22Rv1 (cell line): ENCODE measurements around the gene CNTFR.

ENCODE experiments used
- ZFX ChIP-seq: fragments of 450-650 bp; IDR thresholded peaks from 2 replicates; pipeline ENCODE4 v1.6.1; 2017; ENCODE audit warnings: antibody characterized with exemption, borderline replicate concordance
- TF ChIP-seq, protein P1 (sequence below): fragments of 450-650 bp; IDR thresholded peaks from 2 replicates; pipeline ENCODE4 v1.5.1; 2017; ENCODE audit warnings: mild to moderate bottlenecking

DNA sequence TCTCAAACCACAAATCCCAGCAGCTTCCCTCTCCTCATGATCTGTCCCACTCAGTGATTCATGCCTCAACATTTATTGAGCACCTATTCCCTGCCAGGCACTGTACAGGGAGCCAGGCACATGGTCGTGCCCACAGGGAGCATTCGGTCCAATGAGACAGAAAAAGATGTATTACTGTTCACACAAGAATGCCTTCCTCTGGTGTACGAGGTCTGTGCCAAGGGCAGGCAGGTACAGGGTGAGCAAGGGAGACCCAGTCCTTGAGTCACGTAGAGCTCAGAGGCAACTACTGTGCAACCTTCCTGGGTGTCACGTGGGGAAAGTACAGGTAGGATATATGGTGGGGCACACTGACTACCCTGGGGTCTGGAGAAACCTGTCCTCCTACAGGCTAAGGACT lies 4.6 kb downstream of the CNTFR start:
- TF ChIP-seq, protein P1, sequence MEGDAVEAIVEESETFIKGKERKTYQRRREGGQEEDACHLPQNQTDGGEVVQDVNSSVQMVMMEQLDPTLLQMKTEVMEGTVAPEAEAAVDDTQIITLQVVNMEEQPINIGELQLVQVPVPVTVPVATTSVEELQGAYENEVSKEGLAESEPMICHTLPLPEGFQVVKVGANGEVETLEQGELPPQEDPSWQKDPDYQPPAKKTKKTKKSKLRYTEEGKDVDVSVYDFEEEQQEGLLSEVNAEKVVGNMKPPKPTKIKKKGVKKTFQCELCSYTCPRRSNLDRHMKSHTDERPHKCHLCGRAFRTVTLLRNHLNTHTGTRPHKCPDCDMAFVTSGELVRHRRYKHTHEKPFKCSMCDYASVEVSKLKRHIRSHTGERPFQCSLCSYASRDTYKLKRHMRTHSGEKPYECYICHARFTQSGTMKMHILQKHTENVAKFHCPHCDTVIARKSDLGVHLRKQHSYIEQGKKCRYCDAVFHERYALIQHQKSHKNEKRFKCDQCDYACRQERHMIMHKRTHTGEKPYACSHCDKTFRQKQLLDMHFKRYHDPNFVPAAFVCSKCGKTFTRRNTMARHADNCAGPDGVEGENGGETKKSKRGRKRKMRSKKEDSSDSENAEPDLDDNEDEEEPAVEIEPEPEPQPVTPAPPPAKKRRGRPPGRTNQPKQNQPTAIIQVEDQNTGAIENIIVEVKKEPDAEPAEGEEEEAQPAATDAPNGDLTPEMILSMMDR = no peak
- no peak for TF ChIP-seq ZFX
